Stimulated activated CD4-positive, alpha-beta T cell treated with anti-CD3 and anti-CD28 coated beads, Interleukin-4, amount 100 ng/mL, for 4 hours (primary cell): ENCODE data around the gene HAPLN1.
A peak's percentile ranks its signal among the peaks of the same experiment; 100 is the strongest.

ENCODE experiments used
- DNase-seq, 2 experiments: peaks; one replicate each; pipeline ENCODE4 v3.0.0-alpha.2; 2020

HAPLN1 gene

DNA sequence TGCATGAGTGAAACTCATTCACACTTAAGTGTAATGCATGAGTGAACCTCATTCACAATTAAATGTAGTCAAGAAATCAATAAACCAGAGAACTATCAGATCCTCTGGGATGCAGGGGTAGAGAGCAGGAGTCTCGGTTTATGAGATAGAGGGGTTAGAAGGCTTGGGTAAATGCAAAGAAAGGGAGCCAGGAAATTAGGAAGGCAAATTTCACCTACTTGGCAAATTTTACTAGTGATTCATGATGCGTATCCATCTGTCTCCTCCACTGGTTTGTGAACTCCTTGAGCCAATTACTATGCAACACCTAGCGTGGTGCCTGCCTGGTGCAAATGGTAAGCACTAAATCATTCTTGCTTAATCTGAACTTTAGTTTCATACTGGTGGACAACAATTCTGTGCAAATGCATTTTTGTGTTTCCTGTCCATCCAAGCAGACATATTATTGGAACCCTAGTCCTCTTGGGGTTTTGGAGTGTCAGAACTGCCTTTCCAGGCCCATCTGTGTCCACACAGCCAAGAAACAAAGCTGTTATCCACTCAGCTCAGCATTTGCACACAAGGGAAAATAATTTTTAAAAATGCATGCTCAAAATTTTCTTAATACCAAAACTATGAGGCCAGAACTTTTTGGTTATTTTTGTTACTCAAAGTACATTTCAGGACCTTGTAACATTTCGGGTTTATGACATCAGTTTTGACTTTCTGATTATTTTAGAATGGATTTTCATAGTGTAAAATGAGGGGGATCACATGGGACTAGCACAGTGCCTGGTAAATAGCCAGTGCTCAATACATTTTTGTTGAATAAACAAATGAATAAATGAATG is 5.2 kb downstream of the HAPLN1 start:
- no peak for DNase-seq

DNA sequence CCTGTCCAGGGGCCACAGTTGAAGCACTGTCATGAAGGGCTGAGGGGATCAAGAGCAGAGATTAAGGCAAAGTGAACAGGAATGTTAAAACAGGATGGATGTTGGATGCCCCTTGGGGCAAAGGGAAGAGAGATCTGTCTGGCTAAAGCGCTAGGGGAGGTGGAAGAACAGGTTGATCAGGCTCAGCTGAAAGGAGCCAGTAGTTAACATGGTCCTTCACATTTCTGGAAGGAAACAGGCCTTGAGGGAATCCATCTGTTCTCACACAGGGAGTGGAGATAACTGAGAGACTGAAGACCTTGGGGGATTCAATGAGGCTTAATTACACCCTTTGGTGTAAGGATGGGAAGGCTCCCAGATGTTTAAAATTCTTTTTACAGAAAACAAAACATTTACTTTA is 5.8 kb downstream of the HAPLN1 start:
- DNase-seq: no peak

DNA sequence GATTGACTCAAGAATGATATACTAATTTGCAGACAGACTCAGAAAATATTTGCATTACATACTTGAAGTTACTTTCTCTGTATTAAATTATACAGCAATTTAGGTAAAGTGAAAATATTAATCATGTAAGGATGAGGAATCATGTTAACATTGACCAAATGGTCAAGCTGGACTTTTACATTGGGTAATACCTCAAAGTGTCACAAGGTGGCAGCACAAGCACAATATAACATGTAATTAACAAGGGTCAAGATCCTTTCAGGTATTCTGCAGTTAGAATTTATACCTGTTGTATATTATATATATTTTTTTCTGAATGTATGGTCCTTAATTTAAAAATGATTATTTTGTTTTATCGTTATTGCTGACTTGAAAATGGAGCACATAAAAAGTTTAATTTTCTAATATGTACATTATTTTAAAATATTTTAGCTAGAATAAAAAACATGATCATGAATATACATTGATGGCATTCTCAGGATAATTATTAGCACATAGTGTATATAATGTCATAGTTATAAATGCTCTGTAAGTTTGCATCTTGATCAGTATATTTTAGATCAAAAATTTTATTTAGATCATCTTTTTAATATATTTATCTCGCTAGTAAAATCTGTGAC is 8.6 kb downstream of the HAPLN1 start:
- peak in 1 of 2 experiments; percentile 1 for DNase-seq

DNA sequence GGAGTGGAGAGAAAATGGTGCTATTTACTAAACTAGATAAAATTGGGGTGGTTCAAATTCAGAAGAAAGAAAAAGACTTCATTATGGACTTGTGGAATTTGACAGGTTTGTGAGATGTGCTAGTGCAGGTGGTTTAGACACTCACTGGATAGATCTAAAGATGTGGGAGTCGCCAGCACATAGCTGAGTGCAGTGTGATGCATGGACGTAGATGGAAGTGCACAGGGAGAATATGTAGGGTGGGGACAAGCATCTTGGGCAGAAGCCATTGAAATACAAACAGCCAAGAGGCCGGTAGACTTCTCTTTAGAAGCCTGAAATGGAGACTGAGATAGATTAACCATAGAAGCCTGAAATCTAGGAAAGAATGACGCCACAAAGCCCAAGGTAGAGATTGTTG is 10.7 kb downstream of the HAPLN1 start:
- DNase-seq: no peak

DNA sequence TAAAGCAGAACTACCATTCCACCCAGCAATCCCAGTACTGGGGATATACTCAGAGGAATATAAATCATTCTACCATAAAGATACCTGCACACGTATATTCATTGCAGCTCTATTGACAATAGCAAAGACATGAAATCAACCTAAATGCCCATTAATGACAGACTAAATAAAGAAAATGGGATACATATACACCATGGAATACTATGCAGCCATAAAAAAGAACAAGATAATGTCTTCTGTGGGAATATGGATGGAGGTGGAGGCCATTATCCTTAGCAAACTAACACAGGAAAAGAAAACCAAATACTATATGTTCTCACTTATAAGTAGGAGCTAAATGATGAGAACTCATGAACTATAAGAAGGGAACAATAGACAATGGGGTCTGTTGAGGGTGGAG is 12.5 kb downstream of the HAPLN1 start:
- no peak for DNase-seq

DNA sequence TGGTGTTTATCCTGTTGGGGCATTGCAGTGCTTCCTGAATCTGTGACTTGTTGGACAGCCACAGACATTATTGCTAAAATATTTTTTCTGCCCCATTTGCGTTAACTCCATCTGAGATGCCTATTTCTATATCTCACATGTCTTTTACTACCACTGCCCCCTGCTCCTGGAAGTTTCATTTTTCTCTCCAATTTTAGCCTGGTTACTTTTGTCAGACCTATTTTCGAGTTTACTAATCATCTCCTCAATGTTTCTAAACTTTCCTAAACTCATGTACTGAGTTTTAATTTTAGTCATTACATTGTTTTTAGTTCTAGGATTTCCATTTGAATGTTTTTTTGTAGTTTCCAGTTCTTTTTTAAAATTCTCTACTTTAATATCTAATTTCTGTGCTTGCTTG is 17.6 kb downstream of the HAPLN1 start:
- no peak for DNase-seq

DNA sequence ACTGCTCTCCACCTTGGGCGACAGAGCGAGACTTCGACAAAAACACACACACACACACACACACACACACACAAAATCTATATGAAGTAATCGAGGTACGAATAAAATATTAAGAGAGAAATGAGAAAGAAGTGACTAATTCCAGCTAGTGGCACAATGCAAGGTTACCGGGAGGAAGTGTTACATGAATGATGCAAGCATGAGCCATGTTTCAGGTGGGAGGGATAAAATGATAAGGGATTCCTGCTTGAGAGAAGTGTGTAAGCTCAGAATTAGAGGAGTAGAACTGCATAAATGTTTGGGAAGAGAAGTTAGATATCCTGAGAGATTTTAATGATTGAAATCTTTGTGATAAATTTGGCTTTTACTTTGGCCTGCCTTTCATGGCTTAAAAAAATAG is 18.8 kb downstream of the HAPLN1 start:
- no peak for DNase-seq

DNA sequence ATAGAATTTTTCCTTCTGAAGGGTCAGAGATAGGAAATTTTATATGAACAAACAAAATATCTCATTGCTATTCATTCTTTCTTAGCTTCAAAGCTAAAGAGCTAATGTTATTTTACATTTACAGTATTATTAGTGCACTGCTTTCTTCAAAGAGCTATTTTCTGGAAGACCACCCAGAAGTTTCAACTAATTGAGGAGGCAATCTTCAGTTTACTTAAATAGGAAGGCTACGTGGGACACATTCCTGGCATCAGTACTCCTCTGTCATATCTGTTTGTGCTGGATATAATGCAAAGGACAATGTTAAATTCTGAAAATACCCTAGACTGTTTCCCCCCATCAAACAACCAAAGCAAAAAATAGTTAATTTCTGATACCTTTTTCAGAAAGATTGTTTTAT is 30.8 kb downstream of the HAPLN1 start:
- no peak for DNase-seq

DNA sequence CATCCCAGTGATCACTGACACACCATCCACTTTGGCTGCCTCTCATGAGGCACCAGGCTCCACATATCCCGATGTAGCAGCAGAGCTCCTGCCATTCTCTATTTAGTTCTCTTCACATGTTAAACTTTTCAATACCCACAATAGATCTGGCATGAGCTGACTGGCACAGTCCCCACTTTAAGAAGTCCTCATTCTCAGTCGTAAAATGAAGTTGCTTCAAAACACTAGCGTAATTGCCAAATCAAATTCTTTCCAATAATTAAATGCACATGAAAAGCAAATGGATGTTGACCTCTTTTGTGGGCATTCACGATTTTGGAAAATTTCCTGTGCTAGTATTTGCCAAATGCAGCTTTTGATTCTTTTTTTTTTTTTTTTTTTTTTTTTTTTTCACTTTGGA is 32.4 kb downstream of the HAPLN1 start:
- no peak for DNase-seq

DNA sequence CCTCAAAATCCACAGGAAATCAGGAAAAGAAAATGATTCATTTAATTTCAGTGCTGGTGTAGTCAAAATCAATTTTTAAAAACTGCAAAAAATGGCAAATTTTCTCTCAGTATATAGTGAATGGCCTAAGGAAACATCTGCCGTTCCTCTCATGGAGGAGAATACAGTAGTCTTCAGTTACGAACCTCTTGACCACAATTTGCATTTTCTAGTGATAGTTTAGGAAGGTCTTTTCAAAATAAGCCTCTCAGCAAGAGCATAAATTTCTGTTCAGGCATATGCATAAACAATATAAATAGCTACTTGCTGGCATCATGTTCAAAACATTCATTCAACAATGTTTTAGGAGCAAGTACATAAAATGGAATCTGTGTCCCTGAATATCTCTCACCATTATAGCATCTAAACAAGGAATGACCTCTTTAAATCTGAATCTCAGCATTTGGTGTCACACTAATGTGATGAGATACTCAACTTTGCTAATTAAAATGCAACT is 33.5 kb downstream of the HAPLN1 start:
- DNase-seq: no peak

DNA sequence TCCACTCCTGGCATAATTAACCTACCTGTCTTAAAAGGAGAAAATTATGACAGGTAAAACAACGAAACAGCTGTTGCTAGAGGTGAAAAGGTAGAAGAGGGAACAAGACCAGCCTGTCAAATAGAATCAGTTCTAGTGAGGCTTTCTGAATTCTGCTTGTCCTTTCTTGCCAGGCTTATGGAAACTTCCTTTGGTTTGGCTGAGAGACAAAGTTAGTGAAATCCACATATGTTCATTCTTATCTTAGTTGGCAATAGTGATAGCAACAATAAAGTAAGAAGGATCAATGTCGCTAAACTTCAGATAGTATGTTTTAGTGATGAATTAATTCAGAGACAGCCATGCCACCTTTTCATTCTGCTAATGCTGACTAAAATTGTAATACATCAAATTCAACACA is 34.4 kb downstream of the HAPLN1 start:
- DNase-seq: no peak

DNA sequence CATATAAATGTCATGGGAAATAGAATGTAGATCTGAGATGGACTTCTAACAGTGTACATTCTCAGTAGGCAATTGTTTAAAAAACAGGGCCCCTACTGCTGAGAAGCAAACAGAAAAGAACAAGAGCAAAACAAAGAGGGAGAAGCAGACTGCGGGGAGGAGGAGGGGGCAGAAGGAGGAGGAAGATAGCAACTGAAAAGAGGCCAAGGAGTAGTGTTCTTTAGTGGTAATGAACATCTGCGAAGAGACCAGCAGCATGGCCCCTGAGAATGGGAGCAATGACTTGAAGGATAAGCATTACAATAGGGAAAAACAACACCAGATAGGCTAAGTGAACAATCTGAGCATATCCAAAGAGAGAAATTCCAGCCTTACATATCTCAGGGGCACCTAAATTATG is 36.8 kb downstream of the HAPLN1 start:
- DNase-seq: no peak

DNA sequence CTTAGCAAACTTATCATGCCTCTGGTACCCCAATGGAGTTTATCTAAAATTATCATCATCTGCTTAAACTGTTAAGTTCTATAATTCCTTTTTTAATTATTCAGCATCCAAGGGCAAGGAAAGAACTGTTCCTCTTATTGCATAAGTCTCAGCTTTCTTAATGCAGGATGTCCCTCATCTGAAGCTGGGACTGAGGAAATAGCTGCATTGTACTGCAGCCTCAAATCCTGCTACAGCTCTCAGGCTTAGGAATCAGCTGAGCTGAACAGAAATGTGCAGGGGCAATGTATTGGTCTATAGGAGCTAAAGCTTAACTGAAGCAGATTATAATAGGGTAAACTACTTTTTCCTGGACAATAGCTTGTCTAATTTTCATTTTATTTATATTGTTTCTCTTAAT is 48.0 kb downstream of the HAPLN1 start:
- no peak for DNase-seq

DNA sequence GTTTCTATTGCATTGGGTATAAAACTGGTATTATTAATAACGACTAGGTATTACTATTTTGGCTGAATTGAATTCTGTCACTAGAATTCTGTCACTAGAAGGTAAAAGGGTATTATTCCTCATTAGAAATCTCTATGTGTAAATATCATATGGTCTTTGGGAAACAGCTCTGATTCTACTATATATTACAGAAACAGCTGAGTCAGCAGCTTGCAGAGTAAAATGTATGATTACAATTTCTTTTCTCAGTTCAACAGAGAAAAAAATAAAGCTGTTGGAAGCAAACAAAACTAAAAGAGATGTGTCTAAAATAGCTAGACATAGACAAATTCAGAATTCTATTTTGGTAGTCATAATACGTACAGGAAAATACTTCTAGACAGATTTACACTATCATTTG is 48.5 kb downstream of the HAPLN1 start:
- DNase-seq: no peak

DNA sequence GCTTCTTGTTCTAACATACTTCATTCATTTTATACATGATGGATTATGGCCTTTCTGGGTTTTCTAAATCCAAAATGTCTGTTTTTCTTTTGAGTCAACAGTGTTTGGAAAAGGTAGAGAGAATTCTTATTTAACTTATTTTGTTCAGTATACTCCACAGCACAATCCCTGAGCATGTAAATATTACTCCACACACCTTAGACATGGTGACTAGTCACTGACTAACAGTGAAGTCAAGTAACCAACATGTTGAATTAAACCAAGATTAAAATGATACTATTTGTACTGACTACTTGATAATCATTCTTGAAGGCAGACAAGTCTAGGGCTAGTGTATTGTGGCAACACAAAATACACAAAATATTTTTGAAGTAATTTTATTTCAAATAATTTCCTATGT is 55.0 kb downstream of the HAPLN1 start:
- no peak for DNase-seq

DNA sequence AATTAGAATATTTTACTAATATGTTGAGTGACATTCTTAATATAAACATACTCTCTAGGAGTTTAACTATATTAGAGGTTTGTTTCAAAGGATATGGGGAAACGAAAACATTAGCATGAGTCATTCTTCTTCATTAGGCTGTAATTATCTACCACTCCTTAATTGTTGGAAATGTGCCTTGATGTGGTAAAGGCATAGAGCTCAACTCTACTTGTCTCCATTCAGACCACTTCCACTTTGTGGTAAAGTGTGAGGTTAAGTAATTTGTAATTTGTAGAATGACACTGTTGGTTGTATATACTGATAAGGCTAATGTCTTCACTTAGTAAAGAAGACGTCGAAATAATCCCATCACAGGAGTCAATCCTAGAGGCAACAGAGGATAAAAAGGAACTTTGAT is 58.1 kb downstream of the HAPLN1 start:
- no peak for DNase-seq

DNA sequence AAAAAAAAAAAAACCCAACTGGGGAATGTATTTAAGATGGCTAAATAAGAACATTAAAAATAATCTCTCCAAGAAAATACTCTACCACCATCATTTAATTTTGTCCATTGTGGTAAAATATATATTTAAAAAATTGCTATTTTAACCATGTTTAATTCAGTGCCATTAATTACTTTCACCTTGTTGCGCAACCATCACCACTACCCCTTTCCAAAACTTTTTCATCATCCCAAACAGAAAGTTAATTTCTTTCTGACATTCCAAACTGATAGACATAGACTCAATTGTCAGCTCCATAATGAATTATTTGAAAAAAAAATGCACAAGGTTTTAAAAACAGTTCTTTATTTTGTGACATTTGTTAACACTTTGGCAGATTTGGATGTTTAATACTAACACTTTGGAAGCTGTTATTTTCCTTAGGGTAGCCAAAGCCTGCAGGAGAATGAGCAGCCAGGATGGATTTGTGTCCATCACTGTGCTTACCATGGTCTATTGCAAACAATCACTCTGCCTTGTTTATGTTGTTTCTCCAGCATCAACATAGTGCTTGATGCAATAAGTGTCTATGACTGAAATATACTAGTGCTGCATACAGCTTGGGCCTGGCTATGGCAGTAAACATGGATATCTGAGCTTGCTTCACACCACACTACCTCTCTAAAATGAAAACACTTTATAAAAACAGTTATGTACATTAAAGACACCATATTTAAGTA is 62.7 kb downstream of the HAPLN1 start:
- no peak for DNase-seq

DNA sequence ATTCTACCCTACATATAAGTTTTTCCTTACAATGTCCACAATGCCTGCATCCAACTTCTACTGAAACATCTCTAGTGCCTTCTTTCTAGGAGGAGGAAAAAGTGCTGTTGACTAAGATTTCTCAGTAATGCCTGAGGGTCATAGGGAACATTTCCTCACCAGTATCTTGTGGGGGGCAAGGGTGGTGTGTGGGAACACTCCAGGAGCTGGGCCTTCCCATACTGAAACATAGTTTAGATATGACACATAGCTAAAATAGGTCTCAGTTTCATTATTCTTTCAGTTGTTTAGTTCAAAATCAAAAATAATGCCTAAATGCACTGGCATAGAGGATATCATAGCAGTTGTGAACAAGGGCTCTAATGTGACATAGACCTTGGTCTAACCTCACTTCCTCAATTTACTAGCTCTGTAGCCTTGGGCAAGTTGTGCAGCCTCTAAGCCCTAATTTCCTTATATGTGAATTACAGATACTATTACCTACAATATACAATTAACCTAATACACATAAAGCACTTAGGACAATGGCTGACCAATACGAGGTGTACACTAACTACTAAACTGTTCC is 66.1 kb downstream of the HAPLN1 start:
- no peak for DNase-seq

DNA sequence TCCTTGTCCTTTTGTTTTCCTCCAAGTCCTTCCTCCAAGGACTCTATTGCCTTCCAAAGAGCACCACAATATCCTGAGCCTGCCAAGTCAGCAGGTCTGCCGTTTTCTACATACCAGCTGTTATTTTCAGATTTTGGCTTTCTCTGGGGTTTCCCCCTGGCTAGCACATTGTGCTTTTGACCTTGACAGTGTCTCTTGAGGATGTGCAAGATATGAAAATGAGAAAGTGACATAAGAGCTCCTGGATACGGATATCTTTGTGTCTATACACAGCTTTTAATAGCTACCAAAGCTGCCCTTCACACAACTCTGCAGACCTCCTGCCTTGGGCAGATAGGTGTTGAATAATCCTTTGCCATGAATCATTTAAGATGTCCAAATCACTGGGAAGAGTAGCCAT is 67.0 kb downstream of the HAPLN1 start:
- DNase-seq: no peak

DNA sequence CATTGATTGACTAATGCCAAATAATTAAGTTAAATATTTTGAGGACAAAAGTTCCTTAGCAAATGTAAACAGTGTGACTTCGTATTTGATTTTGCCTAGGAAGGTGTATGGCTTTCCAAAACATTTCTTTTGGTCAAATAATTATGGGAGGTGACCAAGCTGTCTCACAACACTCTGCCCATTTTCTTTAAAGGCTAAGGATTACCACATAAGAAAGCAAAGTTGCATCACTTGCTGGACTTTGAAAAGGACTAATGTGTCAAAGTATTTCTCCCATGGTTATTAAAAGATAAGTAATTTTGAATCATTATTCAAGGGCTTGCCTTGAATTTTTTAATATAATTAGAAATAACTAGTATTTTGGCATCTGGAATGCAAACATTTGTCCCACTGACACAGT is 74.7 kb downstream of the HAPLN1 start:
- no peak for DNase-seq

DNA sequence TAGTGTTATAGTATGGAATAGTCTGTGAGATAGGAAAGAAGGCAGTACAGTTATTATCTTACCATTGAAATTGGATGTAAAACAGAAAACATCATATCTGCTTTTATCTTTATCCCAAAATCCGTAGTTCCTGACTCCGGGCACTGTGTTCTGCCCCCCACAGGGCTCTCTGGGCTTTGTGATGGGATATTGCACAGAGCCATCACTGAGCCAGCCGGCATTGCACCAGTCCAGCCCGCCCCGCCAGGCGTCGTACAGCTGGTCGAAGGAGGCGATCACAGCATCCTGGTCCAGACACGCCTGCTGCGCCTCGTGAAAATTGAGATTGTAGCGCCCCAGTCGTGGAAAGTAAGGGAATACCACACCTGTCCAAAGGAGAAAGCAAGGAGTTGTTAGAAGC is 76.4 kb downstream of the HAPLN1 start:
- no peak for DNase-seq

DNA sequence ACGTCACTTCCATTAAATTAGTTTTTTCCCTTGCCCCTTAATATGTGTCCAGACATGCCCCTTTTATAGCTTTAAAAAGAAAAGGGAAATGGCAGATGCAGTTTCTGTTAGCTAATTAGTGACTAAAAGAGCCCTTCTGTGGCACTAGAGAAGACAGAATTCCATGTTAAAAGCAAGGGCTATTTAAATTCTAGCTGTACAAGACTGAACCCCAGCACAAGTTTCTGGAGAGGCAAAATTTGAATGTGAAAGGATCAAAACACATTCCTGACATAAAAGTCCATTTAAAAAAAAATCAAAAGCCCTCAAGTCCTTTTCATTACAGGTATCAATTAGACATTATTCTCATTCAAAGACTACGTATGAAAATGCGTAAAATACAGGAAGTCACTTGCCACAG is 78.7 kb downstream of the HAPLN1 start:
- no peak for DNase-seq

DNA sequence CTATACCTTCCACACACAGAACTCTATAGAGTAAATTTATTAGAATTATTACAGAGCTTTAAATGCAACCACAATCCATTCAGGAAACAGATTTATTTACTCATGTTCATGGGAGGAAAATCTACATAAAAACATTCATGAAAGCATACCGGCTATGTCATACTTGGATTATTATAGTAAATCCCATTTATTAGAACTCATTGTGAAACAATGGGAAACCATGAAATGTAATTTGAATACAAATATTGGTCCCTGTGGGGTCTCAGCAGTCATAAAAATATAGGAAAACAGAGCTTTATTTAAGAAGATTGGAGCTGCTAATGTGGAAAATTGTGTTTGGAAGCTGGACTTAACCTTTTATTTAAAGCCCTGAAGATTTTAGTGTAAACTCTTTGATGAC is 80.7 kb downstream of the HAPLN1 start:
- no peak for DNase-seq

DNA sequence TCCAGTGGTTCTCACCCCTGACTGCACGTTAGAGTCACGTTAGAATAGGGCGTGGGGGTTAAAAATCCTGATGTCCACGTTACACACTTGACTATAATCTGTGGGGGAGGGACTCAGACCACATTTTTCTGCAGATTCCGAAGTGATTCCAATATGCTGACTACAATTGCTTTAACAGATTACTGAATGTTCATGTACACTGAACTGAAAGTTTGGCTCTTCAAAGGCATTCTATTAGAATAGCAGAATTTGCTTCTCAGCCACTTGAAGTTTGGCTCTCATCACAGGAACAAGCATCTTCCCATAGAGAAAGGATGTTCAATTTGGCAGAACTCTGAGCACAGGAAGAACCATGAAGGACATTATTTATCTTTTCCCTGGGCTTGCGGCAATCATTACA is 84.5 kb downstream of the HAPLN1 start:
- no peak for DNase-seq
